Measurements from ENCODE around the gene GRIA4.

- no peak for TF ChIP-seq CTCF (IDR thresholded peaks at IDR 0.05)
- TF ChIP-seq POLR2A (IDR thresholded peaks at IDR 0.05), result no peak
- TF ChIP-seq POLR2AphosphoS5 (IDR thresholded peaks at IDR 0.05; ENCODE audit: insufficient read depth in 1 of 2, low read depth in 1 of 2), result no peak
Observed at GRCh38 chr11:105689631-105690030, 79.8 kb downstream of the GRIA4 start.
